Renal pelvis (tissue), 4 donors: ENCODE data around the gene P2RY1. TPM values are rescaled to one million over a fixed set of nuclear protein-coding genes. Genes with fewer than 3 reads are reported as not detected.
"Not testable (repeated sequence)": the region's sequence is repeated elsewhere in the genome, so short reads cannot be mapped to it uniquely, and the experiment has no call there.

ENCODE experiments used
- DNase-seq: peaks from one replicate; pipeline ENCODE4 v3.0.0-alpha.2; 2013
- polyA plus RNA-seq, 3 donors: library from polyadenylated mRNA; unstranded; fragments of 120-200 nt; gene quantifications; one replicate each; pipeline ENCODE4 v1.2.1, GENCODE V29; 2013; ENCODE audit not compliant: insufficient read length in 3 of 3

The P2RY1 gene
- polyA plus RNA-seq, 3 donors, result 2.2 to 3.0 (median 2.8) TPM

DNA sequence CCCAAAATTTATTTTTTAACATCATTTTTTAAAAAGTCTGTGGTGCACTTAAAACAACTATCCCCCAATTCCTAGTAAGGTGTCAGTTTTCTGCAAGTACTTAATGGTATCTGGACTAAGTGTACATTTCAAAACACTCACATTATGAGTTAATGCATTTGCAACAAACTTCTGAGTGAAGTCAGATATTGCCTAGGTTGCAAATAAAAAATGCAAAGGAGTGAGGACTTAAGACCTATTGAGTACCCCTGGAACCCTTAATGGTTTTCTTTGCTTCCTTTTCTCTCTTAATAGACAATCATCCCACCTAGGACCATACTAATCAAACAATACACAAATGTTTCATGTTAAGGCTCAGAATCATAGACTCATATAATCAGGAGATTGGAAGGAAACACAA, 1.8 kb upstream of the P2RY1 start:
- DNase-seq, result no peak

DNA sequence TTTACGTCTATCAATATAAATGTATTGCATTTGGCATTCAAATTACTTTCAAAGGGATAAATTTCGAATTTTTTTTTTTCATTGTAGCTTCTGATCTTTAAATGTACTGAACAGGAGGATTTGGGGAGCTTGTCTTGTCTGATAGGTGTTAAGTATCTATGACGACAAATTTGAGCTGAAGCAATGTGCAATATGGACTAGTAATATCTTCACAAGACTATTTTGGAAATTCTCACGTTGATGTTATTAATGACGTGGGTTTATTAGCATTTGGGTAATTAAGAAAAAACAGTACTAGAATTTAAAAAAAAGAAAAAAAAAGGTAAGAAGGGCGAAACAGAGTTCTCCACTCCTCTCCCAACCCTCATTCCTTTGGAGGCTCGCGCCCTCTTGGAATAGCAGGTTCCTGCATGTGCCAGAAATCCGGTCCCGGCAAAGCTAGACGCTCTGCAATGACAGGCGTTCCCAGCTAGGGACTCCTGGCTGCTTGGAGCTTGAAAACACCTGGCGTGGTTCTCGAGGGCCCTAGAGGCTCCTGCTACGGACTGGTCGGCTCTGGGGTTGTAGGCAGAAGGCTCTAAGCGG, 648 bp upstream of the P2RY1 start:
- no peak for DNase-seq

DNA sequence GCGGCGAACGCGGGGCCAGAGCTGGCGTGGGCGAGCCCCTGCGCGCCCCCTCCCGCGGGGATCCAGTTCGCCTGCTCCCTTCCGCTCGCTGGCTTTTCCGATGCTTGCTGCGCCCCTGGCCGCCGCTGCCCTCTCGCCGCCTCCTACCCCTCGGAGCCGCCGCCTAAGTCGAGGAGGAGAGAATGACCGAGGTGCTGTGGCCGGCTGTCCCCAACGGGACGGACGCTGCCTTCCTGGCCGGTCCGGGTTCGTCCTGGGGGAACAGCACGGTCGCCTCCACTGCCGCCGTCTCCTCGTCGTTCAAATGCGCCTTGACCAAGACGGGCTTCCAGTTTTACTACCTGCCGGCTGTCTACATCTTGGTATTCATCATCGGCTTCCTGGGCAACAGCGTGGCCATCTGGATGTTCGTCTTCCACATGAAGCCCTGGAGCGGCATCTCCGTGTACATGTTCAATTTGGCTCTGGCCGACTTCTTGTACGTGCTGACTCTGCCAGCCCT, 721 bp downstream of the P2RY1 start:
- DNase-seq, result no peak

DNA sequence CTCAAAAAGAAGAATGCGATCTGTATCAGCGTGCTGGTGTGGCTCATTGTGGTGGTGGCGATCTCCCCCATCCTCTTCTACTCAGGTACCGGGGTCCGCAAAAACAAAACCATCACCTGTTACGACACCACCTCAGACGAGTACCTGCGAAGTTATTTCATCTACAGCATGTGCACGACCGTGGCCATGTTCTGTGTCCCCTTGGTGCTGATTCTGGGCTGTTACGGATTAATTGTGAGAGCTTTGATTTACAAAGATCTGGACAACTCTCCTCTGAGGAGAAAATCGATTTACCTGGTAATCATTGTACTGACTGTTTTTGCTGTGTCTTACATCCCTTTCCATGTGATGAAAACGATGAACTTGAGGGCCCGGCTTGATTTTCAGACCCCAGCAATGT, 1.3 kb downstream of the P2RY1 start:
- DNase-seq, result no peak

DNA sequence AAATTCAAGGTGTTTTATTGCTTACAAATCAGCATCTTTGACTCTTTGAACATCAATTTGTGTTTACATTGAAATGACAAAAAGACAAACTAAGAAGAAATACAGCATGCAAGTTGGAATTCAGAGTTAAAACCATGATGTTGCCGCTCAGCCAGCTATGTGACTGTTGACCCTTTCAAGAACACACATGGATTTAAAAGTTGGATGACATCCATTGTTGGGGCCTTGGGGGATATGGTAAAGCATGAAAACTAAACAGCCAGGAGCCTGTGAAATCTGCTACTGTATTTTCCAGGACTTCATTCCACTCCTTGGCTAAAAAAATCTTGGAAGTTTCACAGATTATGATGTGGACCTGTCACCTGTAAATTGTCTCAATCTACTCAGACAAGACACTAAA, 4.6 kb downstream of the P2RY1 start:
- no peak for DNase-seq

DNA sequence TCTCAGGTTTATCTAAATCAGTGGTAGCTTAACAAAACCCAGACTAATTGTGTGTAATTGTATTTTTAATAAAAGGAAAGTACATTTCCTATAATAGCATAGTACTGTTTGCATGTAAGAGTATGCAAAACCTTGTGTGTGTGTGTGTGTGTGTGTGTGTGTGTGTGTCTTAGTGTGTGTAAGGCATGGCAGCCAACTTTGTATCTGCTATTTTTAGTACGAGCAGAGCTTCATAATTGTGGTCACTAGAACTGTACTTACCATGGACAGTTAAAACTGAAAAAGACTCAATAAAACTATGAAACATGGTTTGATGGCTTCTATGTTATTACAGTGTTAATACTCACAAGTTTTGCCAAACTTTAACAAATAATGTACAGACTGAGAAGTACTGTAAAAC, 6.2 kb downstream of the P2RY1 start:
- no peak for DNase-seq

DNA sequence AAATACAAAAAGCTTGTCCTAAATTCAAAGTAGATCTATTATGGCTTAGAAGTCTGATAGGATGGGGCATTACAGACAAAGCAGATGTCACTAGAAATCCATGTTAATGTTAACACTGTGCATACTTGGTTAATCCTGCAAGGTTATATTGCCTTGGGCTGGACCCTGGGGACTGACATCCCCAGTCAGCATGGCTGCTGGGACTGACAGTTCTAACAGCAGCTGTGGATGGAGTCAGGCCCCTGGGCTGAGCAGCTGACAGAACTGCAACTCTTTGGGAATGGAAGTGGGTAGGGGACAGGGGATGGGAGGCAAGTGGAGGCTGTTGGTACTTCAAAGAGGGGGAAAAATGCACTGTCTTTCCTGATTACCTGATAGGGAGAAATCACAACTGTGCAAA, 7.5 kb downstream of the P2RY1 start:
- DNase-seq, result no peak

DNA sequence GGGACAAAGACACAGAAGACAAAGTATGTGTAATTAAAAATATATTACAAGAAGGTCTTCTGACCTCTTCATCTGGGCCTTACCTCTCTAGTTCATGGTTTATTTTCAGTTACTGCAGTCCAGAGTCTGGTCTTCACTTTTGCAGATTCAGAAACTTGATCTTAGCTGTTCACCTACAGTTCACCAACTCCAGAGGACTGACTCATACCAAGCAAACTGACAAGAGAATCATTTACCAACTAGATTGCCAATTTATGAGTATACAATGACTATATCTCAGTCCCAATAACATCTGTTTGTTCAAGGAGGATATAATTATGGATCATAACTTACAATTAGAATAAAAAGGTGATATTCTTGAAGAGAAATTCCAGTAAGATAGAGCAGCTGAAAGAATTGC, 9.0 kb downstream of the P2RY1 start:
- DNase-seq, result no peak

DNA sequence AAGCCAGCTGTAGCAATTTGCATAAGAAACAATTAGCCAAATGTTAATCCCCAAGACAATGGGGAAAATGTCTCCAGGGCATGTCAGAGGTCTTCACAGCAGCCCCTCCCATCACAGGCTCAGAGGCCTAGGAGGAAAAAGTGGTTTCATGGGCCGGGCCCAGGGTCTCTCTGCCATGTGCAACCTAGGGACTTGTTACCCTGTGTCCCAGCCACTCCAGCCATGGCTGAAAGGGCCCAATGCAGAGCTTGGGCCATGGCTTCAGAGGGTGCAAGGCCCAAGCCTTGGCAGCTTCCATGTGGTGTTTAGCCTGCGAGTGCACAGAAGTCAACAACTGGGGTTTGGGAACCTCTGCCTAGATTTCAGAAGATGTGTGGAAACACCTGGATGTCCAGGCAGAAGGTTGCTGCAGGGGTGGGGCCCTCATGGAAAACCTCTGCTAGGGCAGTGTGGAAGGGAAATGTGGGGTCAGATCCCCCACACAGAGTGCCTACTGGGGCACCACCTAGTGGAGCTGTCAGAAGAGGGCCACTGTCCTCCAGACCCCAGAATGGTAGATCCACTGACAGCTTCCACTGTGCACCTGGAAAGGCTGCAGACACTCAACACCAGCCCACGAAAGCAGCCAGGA, 11.8 kb downstream of the P2RY1 start:
- not testable (repeated sequence) for DNase-seq

DNA sequence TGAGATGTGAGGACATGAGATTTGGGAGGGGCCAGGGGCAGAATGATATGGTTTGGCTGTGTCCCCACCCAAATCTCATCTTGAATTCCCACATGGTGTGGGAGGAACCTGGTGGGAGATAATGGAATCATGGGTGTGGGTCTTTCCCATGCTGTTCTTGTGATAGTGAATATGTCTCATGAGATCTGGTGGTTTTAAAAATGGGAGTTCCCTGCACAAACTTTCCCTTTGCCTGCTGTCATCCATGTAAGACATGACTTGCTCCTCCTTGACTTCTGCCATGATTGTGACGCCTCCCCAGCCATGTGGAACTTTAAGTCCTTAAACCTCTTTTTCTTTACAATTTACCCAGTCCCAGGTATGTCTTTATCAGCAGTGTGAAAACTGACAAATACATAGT, 12.7 kb downstream of the P2RY1 start:
- DNase-seq, result not testable (repeated sequence)

DNA sequence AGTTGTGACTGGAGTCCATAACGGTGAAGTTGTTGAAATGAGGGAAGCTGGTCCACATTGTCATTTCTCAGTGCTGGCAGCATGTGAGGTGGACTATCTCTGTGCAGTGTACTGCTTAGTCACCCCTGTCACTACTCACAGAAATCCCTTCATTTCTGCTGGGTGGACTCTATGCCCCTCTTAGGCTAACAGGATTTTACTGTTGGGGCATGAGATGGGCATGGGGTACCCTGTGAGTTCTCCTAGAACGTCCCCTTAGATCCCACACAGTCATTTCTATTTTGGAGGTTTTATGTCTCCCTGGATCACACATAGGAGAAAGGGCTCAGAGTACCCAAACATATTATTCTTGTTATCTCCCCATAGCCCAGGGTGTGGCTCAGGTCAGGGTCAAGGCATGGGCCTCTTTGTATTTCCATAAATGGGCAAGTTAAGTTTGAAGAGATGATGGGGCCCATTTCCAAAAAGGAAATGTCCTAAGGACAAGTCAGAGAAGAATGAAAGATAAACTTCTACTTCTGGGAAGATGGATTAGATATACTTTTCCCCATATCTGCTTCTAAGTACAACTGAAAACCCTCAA, 15.2 kb downstream of the P2RY1 start:
- no peak for DNase-seq

DNA sequence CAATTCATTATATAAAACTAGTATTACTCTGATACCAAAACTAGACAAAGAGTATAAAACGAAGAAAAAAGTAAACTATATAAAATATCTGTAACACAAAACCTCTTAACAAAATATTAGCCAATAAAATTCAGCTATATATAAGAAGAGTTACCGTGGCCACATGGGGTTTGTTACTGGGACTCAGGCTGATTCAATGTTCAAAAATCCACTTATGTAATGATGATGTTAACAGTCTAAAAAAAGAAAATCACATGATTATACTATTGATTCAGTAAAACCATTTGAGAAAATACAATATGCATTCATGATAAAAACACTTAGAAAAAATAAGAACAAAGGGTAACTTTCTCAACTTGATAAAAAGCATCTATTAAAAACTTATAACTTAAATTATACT, 18.3 kb downstream of the P2RY1 start:
- no peak for DNase-seq

DNA sequence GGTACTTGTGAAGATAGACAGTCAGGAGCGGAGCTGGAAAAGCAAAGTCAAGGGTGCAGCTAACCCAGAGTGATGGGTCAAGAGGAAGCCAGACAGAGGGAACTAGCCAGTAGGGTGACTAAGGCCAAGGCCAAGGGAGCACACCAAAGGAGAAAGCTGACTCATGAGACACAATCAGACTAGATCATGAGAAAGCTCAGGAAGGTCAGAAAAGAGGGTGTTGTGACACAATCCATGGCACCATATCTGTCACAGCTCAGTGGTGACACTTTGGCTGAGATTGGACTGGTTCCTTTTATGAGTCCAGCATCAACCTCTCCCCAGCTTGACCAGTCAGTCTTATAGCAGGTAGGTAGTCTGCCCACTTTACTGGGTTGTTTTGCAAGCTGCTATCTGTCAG, 22.2 kb downstream of the P2RY1 start:
- DNase-seq, result no peak

DNA sequence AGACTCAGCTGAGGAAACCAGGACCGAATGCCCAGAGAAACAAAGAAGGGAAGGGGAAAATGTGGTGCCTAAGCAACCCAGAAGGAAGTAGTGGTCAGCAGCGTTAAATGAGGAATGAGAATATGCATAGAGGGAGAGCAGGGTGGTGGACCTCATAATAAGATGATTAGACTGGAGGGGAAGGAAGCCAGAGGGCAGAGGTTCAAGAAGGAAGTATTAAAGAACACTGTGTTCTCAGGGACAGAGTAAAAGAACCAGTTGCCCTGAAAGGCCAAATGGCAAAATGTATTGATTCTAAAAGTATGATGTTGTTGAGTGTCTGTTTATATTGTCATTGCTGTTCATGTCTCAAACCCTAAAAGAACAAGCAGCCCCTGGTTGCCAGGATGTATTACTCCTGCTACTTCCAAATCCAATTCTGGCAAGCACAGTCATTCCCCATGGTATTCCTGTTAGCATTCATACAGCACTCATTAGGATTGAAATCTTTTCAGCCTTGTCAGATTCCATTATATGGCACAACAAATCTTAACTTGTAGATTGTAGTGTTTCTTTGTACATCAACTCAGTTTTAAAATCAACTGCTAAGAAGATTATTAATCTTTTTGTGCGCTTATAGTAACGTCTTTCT, 23.4 kb downstream of the P2RY1 start:
- no peak for DNase-seq

DNA sequence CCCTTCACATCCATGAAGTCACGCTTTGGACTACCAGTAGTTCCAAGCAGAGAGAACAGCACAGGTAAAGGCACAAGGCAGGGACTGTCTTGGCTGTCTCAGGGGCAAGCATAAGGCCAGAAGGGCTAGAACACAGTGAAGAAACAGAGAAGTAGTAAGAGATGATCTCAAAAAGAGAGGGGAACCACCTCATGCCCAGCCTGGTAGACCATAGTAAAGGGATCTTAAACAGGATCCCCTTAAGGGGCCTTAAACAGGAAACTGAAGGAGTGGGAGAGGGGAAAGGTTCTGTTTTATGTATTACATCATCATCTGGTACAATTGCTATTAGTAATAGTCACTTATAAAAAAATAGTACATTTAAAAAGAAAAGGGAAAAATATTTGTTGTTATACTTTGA, 25.8 kb downstream of the P2RY1 start:
- no peak for DNase-seq

DNA sequence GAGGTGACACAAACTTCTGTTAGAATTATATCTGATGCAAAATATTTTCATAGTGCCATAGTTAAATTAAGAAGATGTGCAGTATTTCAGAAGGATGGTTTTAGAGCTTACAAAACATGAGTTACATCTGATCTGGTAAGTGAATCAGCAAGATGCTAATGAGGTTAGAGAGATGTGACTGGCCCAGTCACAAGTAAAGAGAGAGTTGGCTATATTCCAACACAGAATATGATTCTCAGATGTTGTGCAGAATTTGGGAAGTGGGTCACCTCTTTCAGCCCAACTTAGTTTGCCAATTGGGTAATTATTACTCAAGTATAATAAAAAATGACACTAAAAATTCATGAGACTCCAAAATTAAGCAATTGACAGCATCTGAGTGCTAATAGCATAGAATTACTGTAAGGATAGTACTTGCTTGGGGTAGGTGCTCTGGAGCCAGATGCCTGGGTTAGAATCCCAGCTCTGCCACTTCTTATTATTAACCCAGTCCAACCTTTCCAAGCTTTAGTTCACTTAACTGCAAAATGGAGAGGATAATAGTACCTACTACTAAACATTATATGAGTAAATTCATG, 30.8 kb downstream of the P2RY1 start:
- no peak for DNase-seq

DNA sequence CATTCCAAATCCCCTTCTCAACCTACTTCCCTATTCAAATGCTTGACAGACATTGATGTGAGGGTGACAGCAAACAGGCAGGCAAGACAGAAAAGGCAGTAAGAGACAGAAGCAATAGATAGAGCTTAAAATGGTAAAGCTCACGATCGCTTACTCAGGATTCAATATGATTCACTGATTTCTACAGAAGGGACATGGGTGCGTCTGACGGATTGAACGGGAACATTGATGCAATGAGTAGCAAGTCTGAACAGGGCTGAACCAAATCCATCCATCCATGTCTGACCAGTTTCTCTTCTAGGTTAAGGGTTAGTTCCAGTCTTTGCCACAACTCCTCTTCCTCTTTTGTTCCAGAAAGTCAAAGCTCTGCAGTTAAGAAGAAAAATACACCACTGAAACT, 35.1 kb downstream of the P2RY1 start:
- DNase-seq, result no peak

DNA sequence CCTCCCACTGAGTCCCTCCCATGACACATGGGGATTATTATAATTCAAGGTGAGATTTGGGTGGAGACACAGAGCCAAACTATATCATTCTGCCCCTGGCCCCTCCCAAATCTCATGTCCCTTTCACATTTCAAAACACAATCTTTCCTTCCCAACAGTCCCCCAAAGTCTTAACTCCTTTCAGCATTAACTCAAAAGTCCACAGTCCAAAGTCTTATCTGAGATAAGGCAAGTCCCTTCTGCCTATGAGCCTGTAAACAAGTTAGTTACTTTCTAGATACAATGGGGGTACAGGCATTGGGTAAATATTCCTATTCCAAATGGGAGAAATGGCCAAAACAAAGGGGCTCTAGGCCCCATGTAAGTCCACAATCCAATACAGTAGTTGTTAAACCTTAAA, 38.4 kb downstream of the P2RY1 start:
- DNase-seq, result not testable (repeated sequence)

DNA sequence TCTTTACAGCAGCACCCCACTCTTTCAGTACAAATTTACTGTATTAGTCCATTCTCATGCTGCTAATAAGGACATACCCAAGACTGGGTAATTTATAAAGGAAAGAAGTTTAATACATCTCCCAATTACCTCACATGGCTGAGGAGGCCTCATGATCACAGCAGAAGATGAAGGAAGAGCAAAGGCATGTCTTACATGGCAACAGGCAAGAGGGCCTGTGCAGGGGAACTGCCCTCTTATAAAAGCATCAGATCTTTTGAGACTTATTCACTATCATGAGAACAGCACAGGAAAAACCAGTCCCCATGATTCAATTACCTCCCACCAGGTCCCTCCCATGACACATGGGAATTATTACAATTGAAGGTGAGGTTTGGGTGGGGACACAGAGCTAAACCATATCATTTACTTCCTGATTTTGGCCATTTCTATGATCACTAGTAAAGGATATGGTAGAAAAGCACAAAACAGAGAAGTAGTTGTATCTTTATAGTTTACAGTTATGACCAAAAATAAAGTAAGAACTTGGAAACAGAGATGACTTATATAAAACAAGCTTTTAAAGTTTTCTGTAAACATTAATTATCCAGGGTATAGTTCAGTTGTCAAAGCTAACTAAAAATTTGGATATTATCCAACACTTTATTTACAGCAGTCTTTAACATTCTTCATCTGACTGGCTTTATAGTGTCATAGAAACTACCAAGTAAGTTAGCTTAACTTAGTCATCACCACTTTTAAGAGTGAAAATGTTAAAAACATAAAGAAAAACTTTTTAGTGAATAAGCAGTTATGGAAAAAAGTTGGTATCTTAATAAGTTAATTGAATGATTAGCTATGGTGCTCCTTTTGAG, 40.2 kb downstream of the P2RY1 start:
- no peak for DNase-seq

DNA sequence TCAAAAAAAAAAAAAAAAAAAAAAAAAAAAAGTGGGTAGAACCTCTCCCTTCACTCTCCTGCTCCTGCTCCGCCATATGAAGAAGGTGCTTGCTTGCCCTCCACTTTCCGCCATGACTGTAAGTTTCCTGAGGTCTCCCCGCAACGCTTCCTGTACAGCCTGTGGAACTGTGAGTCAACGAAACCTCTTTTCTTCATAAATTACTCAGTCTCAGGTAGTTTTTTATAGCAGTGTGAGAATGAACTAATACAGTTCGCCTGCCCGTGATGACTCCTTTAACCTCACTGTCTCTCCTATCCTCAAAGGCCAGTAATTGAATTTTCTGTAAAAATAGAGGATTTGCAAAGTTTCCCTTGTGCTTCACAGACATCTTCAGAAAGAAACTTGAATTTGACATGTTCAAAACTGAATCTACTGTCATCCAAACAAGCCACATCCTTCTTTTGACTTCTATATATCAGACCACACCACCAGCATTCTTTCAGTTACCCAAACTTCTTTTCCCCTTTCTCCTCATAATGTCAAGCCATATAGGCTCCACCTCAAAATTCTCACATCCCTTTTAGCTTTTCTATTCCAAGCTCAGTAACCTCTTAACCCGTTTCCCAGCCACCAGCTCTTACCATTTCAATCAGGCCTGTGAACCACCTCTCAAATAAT, 44.3 kb downstream of the P2RY1 start:
- DNase-seq, result no peak

DNA sequence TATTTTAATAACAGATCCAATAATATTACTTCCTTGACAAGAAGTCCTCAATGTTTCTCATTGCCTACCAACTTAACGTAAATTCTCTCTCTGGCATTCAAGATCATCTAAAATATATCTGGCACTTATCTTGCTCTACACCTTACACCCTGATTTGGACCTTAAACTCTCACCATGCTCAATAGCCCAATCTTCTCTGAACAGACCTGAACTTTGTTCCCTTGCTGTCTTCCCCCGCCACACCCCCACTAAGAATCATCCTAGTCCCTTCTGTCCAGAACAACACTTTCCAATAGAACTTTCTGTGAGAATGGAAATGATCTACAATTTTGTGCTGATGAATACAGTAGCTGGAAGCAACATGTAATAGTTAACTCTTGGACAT, 44.9 kb downstream of the P2RY1 start:
- DNase-seq, result no peak
